Pulmonary artery endothelial cell (primary cell): Measurements from ENCODE around the gene PHYHD1. TPM values are rescaled to one million over a fixed set of nuclear protein-coding genes. Genes with fewer than 3 reads are reported as not detected.

ENCODE experiments used
- DNase-seq: peaks from one replicate; pipeline ENCODE4 v3.0.0-alpha.2; 2011; ENCODE audit warnings: low read depth, low spot score
- total RNA-seq: library from RNA; depleted of rRNA; stranded (reverse); fragments of >200 nt; gene quantifications from 2 replicates; pipeline ENCODE4 v1.2.3, GENCODE V29; 2014

The PHYHD1 gene
- total RNA-seq, 1 donor from 2014 or later: 0.20 TPM

GRCh38 chr9:128969491-128969890 lies 48.7 kb downstream of the PHYHD1 start:
- DNase-seq: no peak

GRCh38 chr9:128972956-128973355 lies 52.2 kb downstream of the PHYHD1 start:
- DNase-seq: no peak

- DNase-seq: no peak
Observed at GRCh38 chr9:128979111-128979510, 58.3 kb downstream of the PHYHD1 start.

GRCh38 chr9:128983536-128983935 lies 62.8 kb downstream of the PHYHD1 start:
- DNase-seq: no peak

DNA sequence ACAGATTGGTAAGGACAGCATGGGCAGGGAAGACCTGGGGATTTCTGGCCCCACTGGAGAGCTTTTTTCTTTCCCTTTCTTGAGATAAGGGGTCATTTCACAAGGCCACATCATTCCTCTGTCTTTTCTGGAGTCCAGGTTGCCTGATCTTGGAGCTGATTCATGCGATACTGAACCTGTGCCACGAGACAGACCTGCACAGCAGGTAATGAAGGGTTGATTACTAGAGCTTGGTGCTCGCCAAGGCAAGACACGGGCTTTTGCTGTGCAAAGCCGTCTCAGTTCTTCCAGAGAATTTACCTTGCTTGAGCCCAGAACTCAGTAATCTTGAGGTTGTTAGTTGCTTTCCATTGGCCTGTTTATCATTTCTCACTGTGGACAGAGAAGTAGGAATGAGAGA lies 65.9 kb downstream of the PHYHD1 start:
- DNase-seq: no peak

GRCh38 chr9:128987805-128988204 lies 67.0 kb downstream of the PHYHD1 start:
- DNase-seq: peak; percentile 17

Other genes with a start within 250 kb of the PHYHD1 start
- 618 and 795 TPM in 2 replicates for gene SET, start 231.8 kb upstream of the PHYHD1 start, total RNA-seq
- 20.6 and 22.1 TPM in 2 replicates for gene PKN3, start 218.5 kb upstream of the PHYHD1 start, total RNA-seq
- 34.8 and 35.6 TPM in 2 replicates for gene ZDHHC12, start 196.9 kb upstream of the PHYHD1 start, total RNA-seq
- 12.2 and 14.1 TPM in 2 replicates for gene ZER1, start 149.1 kb upstream of the PHYHD1 start, total RNA-seq
- gene TBC1D13, start 133.7 kb upstream of the PHYHD1 start, total RNA-seq: 12.3 and 16.8 TPM in 2 replicates
- gene ENDOG, start 102.5 kb upstream of the PHYHD1 start, total RNA-seq: 29.1 and 37.5 TPM in 2 replicates
- 16.3 and 36.1 TPM in 2 replicates for gene SPOUT1, start 91.2 kb upstream of the PHYHD1 start, total RNA-seq
- 11.0 and 12.4 TPM in 2 replicates for gene KYAT1, start 39.0 kb upstream of the PHYHD1 start, total RNA-seq
- 104 and 129 TPM in 2 replicates for gene LRRC8A, start 38.8 kb upstream of the PHYHD1 start, total RNA-seq
- 27.8 and 30.6 TPM in 2 replicates for gene DOLK, start 26.6 kb downstream of the PHYHD1 start, total RNA-seq
- 54.3 and 79.3 TPM in 2 replicates for gene NUP188, start 26.7 kb downstream of the PHYHD1 start, total RNA-seq
- 36.0 and 36.9 TPM in 2 replicates for gene SH3GLB2, start 107.3 kb downstream of the PHYHD1 start, total RNA-seq
- gene MIGA2, start 115.6 kb downstream of the PHYHD1 start, total RNA-seq: 23.4 and 37.2 TPM in 2 replicates
- 10.4 and 18.4 TPM in 2 replicates for gene DOLPP1, start 160.1 kb downstream of the PHYHD1 start, total RNA-seq
- gene CRAT, start 189.8 kb downstream of the PHYHD1 start, total RNA-seq: 34.6 and 37.9 TPM in 2 replicates
- gene PTPA, start 190.4 kb downstream of the PHYHD1 start, total RNA-seq: 96.2 and 109 TPM in 2 replicates